K562 (cell line): ENCODE data around the gene RREB1. TPM values are rescaled to one million over a fixed set of nuclear protein-coding genes. Genes with fewer than 3 reads are reported as not detected.

Experiments
- EP400 ChIP-seq: fragments of 450-650 bp; IDR thresholded peaks from 2 replicates; pipeline ENCODE4 v1.6.1; 2017; ENCODE audit warnings: antibody characterized with exemption, mild to moderate bottlenecking, moderate library complexity
- ETV5 ChIP-seq: sonication (generic); formaldehyde crosslinking; IDR thresholded peaks from 2 replicates; pipeline ENCODE4 v1.4.0; 2020; ENCODE audit warnings: low read depth, mild to moderate bottlenecking, missing genetic modification reagents
- MAFF ChIP-seq: IDR thresholded peaks from 2 replicates; pipeline ENCODE4 v1.6.1; 2012; ENCODE audit warnings: low read length, improper control_type of control experiment
- MCM2 ChIP-seq: fragments of 450-650 bp; IDR thresholded peaks from 2 replicates; pipeline ENCODE4 v1.6.1; 2017; ENCODE audit warnings: low read depth, mild to moderate bottlenecking
- NBN ChIP-seq: fragments of 450-650 bp; IDR thresholded peaks from 2 replicates; pipeline ENCODE4 v1.6.1; 2016; ENCODE audit warnings: low read depth, mild to moderate bottlenecking
- PCBP1 ChIP-seq: fragments of 200-400 bp; formaldehyde crosslinking; IDR thresholded peaks from 2 replicates; pipeline ENCODE4 v1.6.1; 2018; ENCODE audit warnings: mild to moderate bottlenecking, low read depth, low read length; ENCODE audit not compliant: poor library complexity, severe bottlenecking
- ZNF444 ChIP-seq: fragments of 250-450 bp; sonication (Bioruptor Pico); IDR thresholded peaks from 2 replicates; pipeline ENCODE4 v1.4.0; 2020; ENCODE audit warnings: mild to moderate bottlenecking, moderate library complexity
- polyA plus RNA-seq, 8 experiments: library from polyadenylated mRNA; depleted of rRNA in 4 of 8; stranded (reverse) in 5 of 8; unstranded in 3 of 8; fragments of >200 nt; fragmentation: Nextera tagmentation in 2 of 8; fragmentation: Illumina TruSeq in 1 of 8; extraction: Ambion mirVana in 2 of 8; extraction: Trizol in 1 of 8; gene quantifications; 2 replicates each; pipeline versions ENCODE4 v1.2.1 to v1.2.3, GENCODE V29; 2011 to 2014; ENCODE audit warnings: inconsistent platforms in 1 of 8, missing spikeins in 1 of 8
- total RNA-seq, 7 experiments: library from RNA; depleted of rRNA in 6 of 7; stranded (reverse); fragments of >200 nt in 6 of 7; fragmentation: Illumina TruSeq in 2 of 7; extraction: Trizol in 2 of 7; gene quantifications; 2 replicates each; pipeline versions ENCODE4 v1.2.1 to v1.2.3, GENCODE V29; 2011 to 2021; ENCODE audit warnings: low replicate concordance in 1 of 7
- TF ChIP-seq, protein P1 (sequence below), 2 experiments: fragments of 450-650 bp in 1 of 2; sonication (generic) in 1 of 2; formaldehyde crosslinking in 1 of 2; IDR thresholded peaks in 1 of 2; conservative IDR thresholded peaks in 1 of 2; 2 replicates each; pipeline versions ENCODE4 v1.6.1 to v1.8.1; 2016 to 2023; ENCODE audit warnings: mild to moderate bottlenecking in 2 of 2, moderate library complexity in 2 of 2, inconsistent platforms in 1 of 2, missing genetic modification reagents in 1 of 2
- TF ChIP-seq, protein P2 (sequence below): fragments of 450-650 bp; IDR thresholded peaks from 2 replicates; pipeline ENCODE4 v1.6.1; 2017; ENCODE audit warnings: antibody characterized with exemption, mild to moderate bottlenecking
- TF ChIP-seq, protein P3 (sequence below), 2 experiments: fragments of 450-650 bp; conservative IDR thresholded peaks; 2 replicates each; pipeline ENCODE4 v1.6.1; 2017; ENCODE audit warnings: mild to moderate bottlenecking in 2 of 2, moderate library complexity in 2 of 2
- TF ChIP-seq, protein P4 (sequence below): fragments of 450-650 bp; IDR thresholded peaks from 2 replicates; pipeline ENCODE4 v1.6.1; 2016; ENCODE audit warnings: mild to moderate bottlenecking
- TF ChIP-seq, protein P5 (sequence below): fragments of 250-450 bp; sonication (Bioruptor Pico); IDR thresholded peaks from 2 replicates; pipeline ENCODE4 v1.4.0; 2020; ENCODE audit warnings: mild to moderate bottlenecking, moderate library complexity, borderline replicate concordance

RREB1 gene
- total and polyA plus RNA-seq, 9 of the 15 experiments (the other 6 are each of a cell fraction or from before 2014, with no cell fraction given) = 3.3 to 64.2 (median 19.3) TPM

DNA sequence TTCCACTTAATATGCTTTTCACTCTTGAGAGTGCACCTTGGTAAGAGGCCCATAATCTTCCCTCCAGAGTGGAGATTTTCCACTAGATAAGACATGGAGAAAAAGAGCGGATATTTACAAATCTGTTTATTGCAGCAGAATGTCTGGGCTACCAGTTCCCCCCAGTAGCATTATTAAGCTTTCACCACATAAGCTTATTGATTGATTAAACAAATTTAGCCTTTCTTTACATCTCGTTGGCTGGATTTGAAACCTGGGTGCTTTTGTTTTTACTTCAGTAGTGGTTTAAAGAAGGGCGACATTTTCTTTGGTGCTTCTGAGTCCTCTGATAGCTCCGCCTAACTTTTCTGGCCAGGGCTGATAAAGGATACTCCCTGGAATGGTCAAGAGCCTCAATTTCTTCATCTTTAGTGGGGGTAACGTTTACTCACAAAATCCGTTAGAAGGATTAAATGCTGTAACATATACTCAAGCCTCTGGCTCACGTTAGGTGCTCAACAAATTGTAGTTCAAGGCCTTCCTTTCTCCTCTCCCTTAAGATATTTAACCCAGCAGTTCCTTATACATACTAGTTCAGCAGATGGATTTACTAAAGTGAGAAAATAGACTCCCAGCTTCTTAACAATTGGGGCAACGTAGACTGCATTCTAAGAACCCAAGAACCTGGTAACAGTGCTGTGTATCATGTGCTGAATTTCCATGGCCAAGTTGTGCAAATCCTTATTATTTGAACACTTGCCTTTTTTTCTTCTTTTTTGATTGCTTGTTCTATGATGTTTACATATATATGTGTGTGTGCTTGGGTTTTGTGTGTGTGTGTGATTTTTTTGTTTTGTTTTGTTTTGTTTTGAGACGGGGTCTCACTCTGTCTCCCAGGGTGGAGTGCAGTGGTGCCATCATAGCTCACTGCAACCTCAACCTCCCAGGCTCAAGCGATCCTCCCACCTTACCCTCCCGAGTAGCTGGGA, 91.4 kb downstream of the RREB1 start (continued):
- no peak for TF ChIP-seq ZNF444
- TF ChIP-seq, protein P1, sequence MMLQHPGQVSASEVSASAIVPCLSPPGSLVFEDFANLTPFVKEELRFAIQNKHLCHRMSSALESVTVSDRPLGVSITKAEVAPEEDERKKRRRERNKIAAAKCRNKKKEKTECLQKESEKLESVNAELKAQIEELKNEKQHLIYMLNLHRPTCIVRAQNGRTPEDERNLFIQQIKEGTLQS (IDR thresholded peaks at IDR 0.05) = peak; percentile 45; the same call in 1 of the 2 replicates
- TF ChIP-seq, protein P1 (CRISPR knock-in tag; conservative IDR thresholded peaks at IDR 0.05) = no peak; the same call in 1 of the 2 replicates
- TF ChIP-seq, protein P2, sequence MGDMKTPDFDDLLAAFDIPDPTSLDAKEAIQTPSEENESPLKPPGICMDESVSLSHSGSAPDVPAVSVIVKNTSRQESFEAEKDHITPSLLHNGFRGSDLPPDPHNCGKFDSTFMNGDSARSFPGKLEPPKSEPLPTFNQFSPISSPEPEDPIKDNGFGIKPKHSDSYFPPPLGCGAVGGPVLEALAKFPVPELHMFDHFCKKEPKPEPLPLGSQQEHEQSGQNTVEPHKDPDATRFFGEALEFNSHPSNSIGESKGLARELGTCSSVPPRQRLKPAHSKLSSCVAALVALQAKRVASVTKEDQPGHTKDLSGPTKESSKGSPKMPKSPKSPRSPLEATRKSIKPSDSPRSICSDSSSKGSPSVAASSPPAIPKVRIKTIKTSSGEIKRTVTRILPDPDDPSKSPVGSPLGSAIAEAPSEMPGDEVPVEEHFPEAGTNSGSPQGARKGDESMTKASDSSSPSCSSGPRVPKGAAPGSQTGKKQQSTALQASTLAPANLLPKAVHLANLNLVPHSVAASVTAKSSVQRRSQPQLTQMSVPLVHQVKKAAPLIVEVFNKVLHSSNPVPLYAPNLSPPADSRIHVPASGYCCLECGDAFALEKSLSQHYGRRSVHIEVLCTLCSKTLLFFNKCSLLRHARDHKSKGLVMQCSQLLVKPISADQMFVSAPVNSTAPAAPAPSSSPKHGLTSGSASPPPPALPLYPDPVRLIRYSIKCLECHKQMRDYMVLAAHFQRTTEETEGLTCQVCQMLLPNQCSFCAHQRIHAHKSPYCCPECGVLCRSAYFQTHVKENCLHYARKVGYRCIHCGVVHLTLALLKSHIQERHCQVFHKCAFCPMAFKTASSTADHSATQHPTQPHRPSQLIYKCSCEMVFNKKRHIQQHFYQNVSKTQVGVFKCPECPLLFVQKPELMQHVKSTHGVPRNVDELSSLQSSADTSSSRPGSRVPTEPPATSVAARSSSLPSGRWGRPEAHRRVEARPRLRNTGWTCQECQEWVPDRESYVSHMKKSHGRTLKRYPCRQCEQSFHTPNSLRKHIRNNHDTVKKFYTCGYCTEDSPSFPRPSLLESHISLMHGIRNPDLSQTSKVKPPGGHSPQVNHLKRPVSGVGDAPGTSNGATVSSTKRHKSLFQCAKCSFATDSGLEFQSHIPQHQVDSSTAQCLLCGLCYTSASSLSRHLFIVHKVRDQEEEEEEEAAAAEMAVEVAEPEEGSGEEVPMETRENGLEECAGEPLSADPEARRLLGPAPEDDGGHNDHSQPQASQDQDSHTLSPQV = peak; percentile 90
- TF ChIP-seq, protein P3, sequence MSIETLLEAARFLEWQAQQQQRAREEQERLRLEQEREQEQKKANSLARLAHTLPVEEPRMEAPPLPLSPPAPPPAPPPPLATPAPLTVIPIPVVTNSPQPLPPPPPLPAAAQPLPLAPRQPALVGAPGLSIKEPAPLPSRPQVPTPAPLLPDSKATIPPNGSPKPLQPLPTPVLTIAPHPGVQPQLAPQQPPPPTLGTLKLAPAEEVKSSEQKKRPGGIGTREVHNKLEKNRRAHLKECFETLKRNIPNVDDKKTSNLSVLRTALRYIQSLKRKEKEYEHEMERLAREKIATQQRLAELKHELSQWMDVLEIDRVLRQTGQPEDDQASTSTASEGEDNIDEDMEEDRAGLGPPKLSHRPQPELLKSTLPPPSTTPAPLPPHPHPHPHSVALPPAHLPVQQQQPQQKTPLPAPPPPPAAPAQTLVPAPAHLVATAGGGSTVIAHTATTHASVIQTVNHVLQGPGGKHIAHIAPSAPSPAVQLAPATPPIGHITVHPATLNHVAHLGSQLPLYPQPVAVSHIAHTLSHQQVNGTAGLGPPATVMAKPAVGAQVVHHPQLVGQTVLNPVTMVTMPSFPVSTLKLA (conservative IDR thresholded peaks at IDR 0.05) = peak in 1 of 2 experiments; percentile 26; a peak in 2 of 4 replicates
- TF ChIP-seq NBN = peak; percentile 79
- no peak for TF ChIP-seq PCBP1
- peak; percentile 73 for TF ChIP-seq EP400
- TF ChIP-seq MAFF = 0 out of 2 replicates have a peak, but pooled peaks have one; percentile 11
- TF ChIP-seq, protein P4, sequence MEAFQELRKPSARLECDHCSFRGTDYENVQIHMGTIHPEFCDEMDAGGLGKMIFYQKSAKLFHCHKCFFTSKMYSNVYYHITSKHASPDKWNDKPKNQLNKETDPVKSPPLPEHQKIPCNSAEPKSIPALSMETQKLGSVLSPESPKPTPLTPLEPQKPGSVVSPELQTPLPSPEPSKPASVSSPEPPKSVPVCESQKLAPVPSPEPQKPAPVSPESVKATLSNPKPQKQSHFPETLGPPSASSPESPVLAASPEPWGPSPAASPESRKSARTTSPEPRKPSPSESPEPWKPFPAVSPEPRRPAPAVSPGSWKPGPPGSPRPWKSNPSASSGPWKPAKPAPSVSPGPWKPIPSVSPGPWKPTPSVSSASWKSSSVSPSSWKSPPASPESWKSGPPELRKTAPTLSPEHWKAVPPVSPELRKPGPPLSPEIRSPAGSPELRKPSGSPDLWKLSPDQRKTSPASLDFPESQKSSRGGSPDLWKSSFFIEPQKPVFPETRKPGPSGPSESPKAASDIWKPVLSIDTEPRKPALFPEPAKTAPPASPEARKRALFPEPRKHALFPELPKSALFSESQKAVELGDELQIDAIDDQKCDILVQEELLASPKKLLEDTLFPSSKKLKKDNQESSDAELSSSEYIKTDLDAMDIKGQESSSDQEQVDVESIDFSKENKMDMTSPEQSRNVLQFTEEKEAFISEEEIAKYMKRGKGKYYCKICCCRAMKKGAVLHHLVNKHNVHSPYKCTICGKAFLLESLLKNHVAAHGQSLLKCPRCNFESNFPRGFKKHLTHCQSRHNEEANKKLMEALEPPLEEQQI = peak; percentile 44; the same call in 1 of the 2 replicates
- TF ChIP-seq ETV5 = 0 out of 2 replicates have a peak, but pooled peaks have one; percentile 44
- TF ChIP-seq, protein P5, sequence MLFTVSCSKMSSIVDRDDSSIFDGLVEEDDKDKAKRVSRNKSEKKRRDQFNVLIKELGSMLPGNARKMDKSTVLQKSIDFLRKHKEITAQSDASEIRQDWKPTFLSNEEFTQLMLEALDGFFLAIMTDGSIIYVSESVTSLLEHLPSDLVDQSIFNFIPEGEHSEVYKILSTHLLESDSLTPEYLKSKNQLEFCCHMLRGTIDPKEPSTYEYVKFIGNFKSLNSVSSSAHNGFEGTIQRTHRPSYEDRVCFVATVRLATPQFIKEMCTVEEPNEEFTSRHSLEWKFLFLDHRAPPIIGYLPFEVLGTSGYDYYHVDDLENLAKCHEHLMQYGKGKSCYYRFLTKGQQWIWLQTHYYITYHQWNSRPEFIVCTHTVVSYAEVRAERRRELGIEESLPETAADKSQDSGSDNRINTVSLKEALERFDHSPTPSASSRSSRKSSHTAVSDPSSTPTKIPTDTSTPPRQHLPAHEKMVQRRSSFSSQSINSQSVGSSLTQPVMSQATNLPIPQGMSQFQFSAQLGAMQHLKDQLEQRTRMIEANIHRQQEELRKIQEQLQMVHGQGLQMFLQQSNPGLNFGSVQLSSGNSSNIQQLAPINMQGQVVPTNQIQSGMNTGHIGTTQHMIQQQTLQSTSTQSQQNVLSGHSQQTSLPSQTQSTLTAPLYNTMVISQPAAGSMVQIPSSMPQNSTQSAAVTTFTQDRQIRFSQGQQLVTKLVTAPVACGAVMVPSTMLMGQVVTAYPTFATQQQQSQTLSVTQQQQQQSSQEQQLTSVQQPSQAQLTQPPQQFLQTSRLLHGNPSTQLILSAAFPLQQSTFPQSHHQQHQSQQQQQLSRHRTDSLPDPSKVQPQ = no peak; the same call in 1 of the 2 replicates
- TF ChIP-seq MCM2 = no peak
